ENCODE data around the gene MCEE.
A peak's percentile ranks its signal among the peaks of the same experiment; 100 is the strongest.

The MCEE gene

DNA sequence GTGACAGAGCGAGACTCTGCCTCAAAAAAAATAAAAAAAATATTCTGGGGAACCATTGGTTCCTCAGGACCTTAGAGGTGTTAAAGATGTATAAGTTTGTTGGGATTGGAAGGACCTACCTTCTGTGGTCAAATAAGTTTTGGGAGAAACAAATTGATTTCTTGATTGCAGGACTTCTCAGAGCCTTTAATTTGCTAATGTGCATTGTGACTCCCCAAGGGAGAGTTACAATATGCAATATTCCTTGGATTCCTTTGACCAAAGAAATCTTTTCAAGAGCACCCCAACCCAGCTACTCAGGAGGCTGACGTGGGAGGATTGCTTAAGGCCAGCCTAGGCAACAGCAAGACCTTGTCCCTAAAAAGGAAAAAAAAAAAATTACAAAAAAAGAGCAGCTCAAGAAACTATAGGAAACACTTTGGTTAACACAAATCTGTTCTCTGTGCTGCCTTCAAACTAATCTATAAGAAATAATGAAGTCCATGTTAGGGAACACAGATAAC, 55.1 kb downstream of the MCEE start:
- no peak for DNase-seq

DNA sequence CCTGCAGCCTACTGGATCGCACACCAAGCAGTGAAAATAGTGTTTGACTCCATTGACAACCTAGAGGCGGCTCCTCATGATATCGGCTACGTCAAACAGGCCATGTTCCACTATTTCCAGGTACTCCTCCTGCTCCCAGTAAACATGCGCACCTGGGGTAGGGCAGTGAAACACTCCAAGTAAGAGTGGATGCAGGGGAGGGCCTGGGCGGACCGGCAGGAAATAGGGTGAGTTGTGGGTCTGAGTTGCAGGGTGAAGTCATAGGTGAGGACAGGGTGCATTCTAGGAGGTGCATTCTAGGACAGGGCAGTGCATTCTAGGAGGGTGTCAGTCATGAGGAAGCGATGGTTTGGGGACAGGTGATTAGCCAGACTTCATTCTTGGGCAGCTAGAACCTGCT, 56.6 kb downstream of the MCEE start:
- DNase-seq = no peak

DNA sequence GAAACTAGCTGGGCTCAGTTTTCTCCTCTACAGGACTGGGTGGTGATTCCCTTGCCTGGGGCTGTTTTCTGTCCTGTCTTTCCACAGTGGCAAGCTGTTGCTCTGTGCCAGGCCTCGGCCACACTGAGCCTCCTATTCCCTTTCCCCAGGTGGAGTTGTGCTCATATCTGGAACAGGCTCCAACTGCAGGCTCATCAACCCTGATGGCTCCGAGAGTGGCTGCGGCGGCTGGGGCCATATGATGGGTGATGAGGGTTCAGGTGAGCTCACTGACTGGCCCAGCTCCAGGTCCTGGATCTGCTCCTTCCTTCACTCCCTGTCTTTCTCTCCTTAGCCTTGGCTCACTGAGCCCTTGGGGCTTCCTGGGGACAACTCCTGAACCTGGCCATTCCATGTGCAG, 57.5 kb downstream of the MCEE start:
- DNase-seq = no peak

DNA sequence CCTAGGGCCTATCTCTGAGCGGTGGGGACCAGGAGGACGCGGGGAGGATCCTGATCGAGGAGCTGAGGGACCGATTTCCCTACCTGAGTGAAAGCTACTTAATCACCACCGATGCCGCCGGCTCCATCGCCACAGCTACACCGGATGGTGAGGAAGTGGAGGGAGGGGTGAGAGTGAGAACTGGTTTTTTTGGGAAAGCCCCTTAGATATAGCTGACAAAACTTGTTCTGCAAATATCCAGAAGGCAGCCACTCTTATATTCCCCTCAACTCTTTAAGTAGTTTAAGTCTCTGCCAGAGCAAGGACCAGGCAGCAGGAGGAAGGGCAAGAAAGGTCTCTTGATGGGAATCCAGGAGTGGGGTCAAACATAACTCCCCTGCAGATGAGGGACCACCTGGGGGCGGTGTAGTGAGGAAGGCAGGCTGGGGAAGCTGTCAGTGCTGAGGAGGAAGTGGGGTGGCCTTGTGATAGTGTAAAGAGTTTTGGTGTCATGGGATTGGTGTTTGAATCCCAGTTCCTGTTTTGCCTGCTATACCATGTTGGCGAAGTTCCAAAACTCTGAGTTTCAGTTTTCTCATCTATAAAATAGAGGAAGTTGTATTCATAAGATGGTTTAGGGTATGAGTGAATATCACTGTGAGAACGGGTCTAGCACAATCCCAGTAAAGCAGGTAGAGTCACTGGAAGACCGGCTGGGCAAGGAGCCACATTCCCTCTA, 58.2 kb downstream of the MCEE start:
- no peak for DNase-seq

DNA sequence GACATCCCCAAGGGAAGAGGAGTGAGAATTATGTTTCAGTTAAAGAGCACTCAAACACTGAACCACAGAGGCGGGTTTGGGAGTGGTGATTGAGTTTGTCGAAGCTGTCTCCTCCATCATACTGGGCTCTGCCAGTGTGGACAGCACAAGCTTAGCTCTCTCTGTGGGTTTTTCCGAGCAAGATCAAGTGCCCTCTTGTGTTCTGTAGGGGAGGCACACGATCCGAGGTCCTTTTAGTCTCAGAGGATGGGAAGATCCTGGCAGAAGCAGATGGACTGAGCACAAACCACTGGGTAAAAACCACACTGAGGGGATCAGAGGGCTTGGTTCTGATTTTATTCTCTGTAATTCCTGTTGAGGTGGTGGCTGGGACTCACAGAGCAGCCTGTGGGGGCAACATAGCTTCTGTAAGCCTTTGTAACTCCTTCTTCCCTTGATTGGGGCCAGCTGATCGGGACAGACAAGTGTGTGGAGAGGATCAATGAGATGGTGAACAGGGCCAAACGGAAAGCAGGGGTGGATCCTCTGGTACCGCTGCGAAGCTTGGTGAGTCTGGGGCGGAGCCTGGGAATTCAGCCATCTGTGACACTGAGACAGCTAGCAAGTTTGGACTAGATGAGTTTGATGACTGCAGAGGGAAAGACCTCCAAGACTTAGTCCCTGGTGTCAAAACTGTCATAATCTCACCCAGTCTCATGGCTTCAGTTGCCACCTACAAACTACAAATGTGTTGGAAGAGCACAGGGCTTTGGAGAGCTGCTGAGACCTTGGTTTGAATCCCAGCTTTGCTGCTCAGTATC, 59.5 kb downstream of the MCEE start:
- DNase-seq = peak; percentile 9

DNA sequence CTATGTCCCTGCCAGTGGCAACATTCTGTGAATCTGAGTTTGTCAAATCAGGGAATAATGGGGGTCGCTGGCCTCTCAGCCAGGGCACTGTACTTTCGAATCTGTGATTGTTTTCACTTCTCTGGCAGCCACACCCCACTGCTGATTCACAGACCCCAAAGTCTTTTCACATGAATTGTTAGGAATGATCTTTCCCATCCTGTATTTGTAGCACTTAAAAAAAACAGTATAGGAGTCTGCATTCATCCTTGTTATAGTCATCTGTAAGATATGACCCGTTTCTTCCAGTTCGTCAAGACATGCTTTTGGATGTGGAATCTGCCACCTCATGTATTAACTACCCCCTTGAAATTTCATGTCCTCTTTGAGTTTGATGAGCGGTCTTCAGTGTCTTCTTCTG, 60.7 kb downstream of the MCEE start:
- DNase-seq = no peak

DNA sequence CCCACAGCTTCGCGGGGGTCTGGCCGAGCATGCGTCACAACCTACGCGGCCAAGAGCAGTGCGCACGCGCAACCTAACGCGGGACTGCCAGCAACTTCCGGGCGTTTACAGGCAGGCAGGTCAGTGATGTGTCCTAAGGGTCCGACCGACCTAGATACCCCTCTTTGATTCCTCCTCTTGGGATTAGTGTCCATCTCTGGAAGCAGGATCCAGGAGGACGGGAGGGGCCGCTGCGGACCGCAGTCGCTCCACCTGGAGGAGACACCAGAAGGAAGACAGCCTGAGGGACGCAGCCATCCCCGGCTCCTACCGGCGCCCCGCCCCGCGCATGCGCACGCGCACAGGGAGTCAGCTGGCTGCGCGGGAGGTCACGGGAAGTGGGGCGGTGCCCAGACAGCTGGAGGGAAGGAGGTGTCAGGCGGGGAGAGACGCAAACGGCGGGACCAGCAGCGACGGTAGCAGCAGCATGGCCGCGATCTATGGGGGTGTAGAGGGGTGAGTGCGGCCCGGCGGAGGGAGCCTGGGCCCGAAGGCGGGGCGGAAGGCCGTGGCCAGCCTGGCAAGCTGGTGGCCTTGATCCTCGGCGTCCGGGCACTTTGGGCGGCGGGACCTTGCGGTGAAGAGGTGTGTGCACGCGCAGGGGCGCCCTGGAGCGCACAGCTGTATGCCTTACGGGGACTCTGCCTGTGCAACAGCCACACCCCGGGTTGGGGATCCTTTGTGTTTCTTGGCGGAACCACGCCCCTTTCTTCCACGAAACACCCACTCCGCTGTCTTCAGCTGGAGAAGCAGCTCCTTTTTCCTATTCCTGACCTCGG, 61.6 kb downstream of the MCEE start, which contains the start of gene NAGK:
Gene NAGK (plus strand): TSS at position 431 of the 818 bp plus-strand sequence. CDS start 36 bp downstream, at position 467.
- peak; percentile 94 for DNase-seq

DNA sequence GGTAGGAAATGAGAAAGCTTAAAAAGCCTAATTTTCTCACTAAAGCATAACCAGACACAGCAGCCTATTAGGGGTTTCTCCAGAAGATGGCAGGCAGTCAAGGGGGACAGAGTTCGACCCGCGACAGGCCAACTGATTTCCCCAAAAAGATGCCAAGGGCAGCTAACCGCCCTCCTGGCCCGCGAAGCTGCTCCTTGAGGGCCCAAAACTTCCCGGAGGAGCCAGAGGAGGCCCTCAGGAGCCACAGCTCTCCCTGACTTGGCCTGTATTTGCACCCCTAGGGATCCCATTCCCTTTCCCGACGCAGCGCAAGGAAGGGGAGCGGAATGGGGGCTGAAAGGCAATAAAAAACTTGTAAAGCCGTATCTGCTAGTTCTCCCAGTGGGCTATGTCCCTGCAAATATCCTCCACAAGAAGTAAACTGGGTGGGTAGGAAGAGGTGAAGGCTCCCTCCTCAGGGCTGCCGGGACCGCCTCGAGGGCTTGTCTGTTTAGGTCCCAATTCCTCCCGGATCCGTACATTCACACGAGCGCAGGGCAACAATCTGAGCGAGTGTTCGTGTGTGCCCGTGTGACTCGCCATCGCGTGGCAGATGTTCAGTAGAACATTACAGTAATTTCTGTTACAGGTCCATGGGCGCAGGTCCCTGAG, 62.3 kb downstream of the MCEE start:
- no peak for DNase-seq

DNA sequence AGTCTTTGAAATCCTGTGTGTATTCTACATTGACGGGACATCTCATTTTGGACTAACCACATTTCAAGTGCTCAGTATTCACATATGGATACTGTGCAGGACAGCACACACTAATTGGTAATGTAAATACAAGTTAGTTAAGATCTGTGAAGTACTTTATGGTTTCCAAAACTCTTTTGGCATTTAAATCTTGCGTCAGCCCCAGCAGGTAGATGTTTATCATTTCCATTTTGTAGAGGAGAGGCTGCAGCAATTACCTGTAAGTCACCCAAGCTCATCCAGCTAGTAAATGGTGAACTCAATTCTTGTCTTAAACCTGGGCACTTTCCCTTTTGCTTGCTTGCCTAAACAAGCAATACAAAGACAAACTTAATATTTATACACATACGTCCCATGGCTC, 63.2 kb downstream of the MCEE start:
- no peak for DNase-seq

DNA sequence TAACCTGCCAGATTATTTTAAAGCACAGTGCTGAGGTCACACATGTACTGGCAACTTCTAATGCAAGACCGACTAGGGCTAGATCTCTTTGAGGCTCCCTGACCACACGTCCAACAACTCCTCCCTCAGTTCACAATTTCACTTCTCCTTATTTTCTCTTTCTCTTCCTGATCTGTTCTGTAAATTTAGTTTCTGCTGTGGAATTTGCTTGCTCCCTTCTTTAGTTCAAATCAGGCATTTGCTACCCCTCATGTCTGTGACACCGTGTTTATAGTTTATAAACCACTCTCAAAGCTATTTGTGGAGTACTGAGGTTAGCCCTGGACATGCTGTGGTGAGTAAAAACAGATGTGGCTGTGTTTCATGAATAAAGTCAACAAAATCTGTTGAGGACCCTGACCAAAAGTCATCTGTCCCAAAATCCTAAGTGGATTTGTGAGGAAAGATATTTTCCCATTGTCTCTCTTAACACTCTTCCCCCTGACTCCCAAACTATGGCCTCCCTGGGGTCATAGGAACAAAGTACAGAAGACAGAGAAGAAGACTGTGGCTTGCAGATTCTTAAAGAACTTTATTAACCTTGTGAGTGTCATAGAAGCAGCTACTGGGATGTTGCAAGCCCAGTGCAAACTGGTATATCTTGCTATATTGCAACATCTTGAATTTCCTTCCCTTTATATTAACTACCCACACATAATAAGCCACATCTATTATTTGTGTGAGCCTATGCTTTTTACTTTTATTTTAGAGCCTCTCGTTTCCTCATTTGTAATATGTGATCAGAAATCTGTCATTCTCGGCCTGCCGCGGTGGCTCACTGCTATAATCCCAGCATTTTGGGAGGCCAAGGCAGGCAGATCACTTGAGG, 65.0 kb downstream of the MCEE start:
- no peak for DNase-seq

DNA sequence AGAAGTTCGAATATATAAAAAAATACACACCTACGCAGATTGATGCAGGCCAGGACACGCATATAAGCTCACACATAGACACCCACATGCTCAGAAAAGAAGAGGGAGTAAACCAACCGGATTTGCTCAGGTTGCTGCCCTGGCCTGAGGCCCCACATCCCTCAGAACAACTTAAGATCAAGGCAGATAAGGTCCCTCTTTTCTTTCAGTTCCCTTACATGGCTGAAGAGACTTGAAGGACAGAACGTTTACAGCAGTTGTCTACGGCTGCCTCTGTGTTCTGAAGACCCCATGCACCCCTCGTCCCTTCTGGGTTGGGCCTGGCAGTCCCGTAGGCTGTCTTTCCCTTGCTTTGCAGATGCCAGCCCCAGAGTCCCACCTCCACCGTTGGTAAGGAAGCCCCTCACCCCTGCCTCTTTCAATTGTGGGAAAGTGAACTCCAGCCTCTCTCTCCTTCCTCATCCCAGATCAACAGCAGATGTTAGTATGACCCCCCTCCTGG, 65.9 kb downstream of the MCEE start:
- DNase-seq = no peak

DNA sequence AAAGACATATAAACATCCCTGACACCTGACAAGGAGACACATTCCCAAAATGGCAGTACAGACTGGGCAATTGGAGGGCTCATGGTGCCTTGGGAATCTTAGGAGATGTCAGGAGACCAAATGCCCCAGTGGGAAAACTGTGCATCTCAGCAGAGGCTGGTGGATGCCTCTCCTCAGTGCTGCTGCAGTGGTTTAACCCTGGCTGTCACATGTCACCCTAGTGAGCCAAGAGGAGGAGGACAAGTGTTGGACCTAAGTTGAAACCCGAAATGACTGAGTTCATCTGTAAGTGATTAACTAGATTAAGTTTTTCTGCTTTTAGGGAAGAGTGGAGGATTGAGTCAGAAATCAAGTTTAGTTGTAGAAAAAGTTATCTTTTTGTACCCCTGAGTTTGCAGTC, 66.8 kb downstream of the MCEE start:
- no peak for DNase-seq

DNA sequence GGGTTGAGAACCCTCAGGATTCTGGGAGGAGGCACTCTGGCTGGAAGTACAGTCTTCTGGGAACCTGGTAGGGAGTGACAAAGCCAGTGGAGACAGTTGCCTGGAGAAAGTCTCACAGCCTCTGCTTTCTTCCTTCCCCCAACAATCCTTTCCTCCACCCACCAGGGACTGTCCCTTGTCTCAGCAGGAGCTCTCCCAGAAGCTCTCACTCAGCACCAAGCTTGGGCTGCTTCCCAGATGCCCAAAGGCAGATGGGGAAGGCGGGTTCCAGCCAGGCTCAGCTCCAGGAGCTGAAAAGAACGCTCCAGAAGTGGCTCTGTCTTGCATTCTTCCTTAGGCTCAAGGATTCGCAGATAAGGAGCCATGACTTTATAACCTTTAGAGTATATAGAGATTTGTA, 69.2 kb downstream of the MCEE start:
- DNase-seq = no peak

DNA sequence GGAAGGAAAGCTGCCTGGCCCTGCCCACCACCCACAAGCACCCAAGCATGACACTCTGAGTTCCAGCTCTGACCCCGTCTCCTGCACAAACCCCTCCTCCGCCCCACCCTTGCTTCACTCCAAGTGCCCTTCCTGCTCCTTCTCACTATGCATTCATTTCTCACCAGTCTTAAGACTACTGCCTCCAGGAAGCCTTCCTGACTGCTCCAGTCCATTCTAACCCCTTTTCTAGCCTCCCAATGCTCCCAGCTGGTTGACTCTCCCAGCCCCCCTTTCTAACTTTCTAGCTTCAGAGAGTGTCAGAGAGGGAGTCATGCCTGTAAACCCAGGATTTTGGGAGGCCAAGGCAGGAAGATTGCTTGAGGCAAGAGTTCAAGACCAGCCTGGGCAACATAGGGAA, 69.8 kb downstream of the MCEE start:
- no peak for DNase-seq
